Stimulated activated CD4-positive, alpha-beta T cell treated with anti-CD3 and anti-CD28 coated beads, TNF-alpha, amount 100 ng/mL, for 24 hours (primary cell): Measurements from ENCODE around the gene PDHX.

Source experiments
- DNase-seq, 3 experiments: peaks; one replicate each; pipeline ENCODE4 v3.0.0-alpha.2; 2020; ENCODE audit warnings: low read depth in 3 of 3

The PDHX gene

GRCh38 chr11:34957206-34957605 is 40.8 kb downstream of the PDHX start:
- DNase-seq = no peak

GRCh38 chr11:34957606-34958005 is 41.2 kb downstream of the PDHX start:
- DNase-seq = no peak

- no peak for DNase-seq
Observed at GRCh38 chr11:34959770-34960169, 43.4 kb downstream of the PDHX start.

- DNase-seq = no peak
Observed at GRCh38 chr11:34960277-34960676, 43.9 kb downstream of the PDHX start.

GRCh38 chr11:34962034-34962433 is 45.6 kb downstream of the PDHX start:
- DNase-seq = no peak

GRCh38 chr11:34963351-34963750 is 46.9 kb downstream of the PDHX start:
- DNase-seq = no peak

- DNase-seq = no peak
Observed at GRCh38 chr11:34964610-34965331, 48.4 kb downstream of the PDHX start.

GRCh38 chr11:34968862-34969261 is 52.4 kb downstream of the PDHX start:
- DNase-seq = no peak

- DNase-seq = no peak
Observed at GRCh38 chr11:34970033-34970432, 53.6 kb downstream of the PDHX start.

- no peak for DNase-seq
Observed at GRCh38 chr11:34970480-34970879, 54.1 kb downstream of the PDHX start.

- no peak for DNase-seq
Observed at GRCh38 chr11:34971928-34972327, 55.5 kb downstream of the PDHX start.

- no peak for DNase-seq
Observed at GRCh38 chr11:34972366-34972765, 55.9 kb downstream of the PDHX start.

- DNase-seq = no peak
Observed at GRCh38 chr11:34972892-34973291, 56.5 kb downstream of the PDHX start.

- DNase-seq = no peak
Observed at GRCh38 chr11:34975482-34975881, 59.1 kb downstream of the PDHX start.

- no peak for DNase-seq
Observed at GRCh38 chr11:34976496-34977088, 60.2 kb downstream of the PDHX start.

GRCh38 chr11:34977089-34977912 is 60.9 kb downstream of the PDHX start:
- no peak for DNase-seq

- no peak for DNase-seq
Observed at GRCh38 chr11:34978236-34979191, 62.1 kb downstream of the PDHX start.

- no peak for DNase-seq
Observed at GRCh38 chr11:34984514-34984913, 68.1 kb downstream of the PDHX start.

GRCh38 chr11:34986883-34987520 is 70.6 kb downstream of the PDHX start:
- no peak for DNase-seq

GRCh38 chr11:34987617-34988016 is 71.2 kb downstream of the PDHX start:
- no peak for DNase-seq
